K562 (cell line): Measurements from ENCODE around the gene ZBTB38. TPM values are rescaled to one million over a fixed set of nuclear protein-coding genes. Genes with fewer than 3 reads are reported as not detected.

Experiments used
- ATF7 ChIP-seq: fragments of 450-650 bp; IDR thresholded peaks from 2 replicates; pipeline ENCODE4 v1.7.1; 2014; ENCODE audit warnings: mild to moderate bottlenecking, moderate library complexity
- CBX2 ChIP-seq: fragments of 200-600 bp; sonication (generic); IDR thresholded peaks from one replicate; pipeline ENCODE4 v1.6.1; 2012; ENCODE audit warnings: mild to moderate bottlenecking, low read length, inconsistent platforms; ENCODE audit not compliant: insufficient read depth, poor library complexity, severe bottlenecking
- CBX3 ChIP-seq, 2 experiments: IDR thresholded peaks; 1 replicate in 1 of 2; 2 replicates in 1 of 2; pipeline ENCODE4 v1.6.1; 2012; ENCODE audit warnings: inconsistent platforms in 2 of 2, low read length in 2 of 2, borderline replicate concordance in 1 of 2, control low read depth in 1 of 2
- GMEB1 ChIP-seq: fragments of 250-450 bp; sonication (Bioruptor Pico); IDR thresholded peaks from 2 replicates; pipeline ENCODE4 v1.4.0; 2020; ENCODE audit warnings: mild to moderate bottlenecking
- HCFC1 ChIP-seq: IDR thresholded peaks from 2 replicates; pipeline ENCODE4 v1.6.1; 2012; ENCODE audit warnings: low read depth, low read length, improper control_type of control experiment
- MBD2 ChIP-seq: sonication (generic); IDR thresholded peaks from 2 replicates; pipeline ENCODE4 v1.6.1; 2016; ENCODE audit warnings: low read depth, borderline replicate concordance
- MXI1 ChIP-seq: IDR thresholded peaks from 2 replicates; pipeline ENCODE4 v1.6.1; 2011; ENCODE audit warnings: low read depth, mild to moderate bottlenecking, improper control_type of control experiment, low read length
- NCOR1 ChIP-seq: fragments of 450-650 bp; IDR thresholded peaks from 2 replicates; pipeline ENCODE4 v1.6.1; 2016; ENCODE audit warnings: mild to moderate bottlenecking, moderate library complexity
- NR2C2 ChIP-seq, 2 experiments: fragments of 200-800 bp in 1 of 2; sonication (Bioruptor generic) in 1 of 2; sonication (generic) in 1 of 2; formaldehyde crosslinking in 1 of 2; IDR thresholded peaks; 2 replicates each; pipeline versions ENCODE4 v1.6.1 to v1.8.0; 2016 to 2022; ENCODE audit warnings: mild to moderate bottlenecking in 1 of 2, missing compliant biosample characterization in 1 of 2, missing genetic modification characterization in 1 of 2, missing genetic modification reagents in 1 of 2
- POLR2AphosphoS5 ChIP-seq: IDR thresholded peaks from 2 replicates; pipeline ENCODE4 v1.6.1; 2011; ENCODE audit warnings: mild to moderate bottlenecking, low read depth, low read length, moderate library complexity; ENCODE audit not compliant: control insufficient read depth, insufficient read depth
- RB1 ChIP-seq: fragments of 450-650 bp; IDR thresholded peaks from 2 replicates; pipeline ENCODE4 v1.6.1; 2017; ENCODE audit warnings: low read depth, mild to moderate bottlenecking
- TBP ChIP-seq: optimal IDR thresholded peaks from 2 replicates; pipeline ENCODE3; 2011; ENCODE audit warnings: low read depth, low read length, improper control_type of control experiment
- YY1 ChIP-seq, 3 experiments: IDR thresholded peaks; 2 replicates each; pipeline ENCODE4 v1.6.1; 2011; ENCODE audit warnings: low read length in 2 of 3, mild to moderate bottlenecking in 2 of 3, moderate library complexity in 2 of 3, borderline replicate concordance in 1 of 3, control low read depth in 1 of 3, low read depth in 1 of 3; ENCODE audit not compliant: insufficient read depth in 3 of 3, insufficient replicate concordance in 2 of 3, control insufficient read depth in 1 of 3, insufficient read length in 1 of 3; ENCODE audit errors: extremely low read depth in 1 of 3
- ZKSCAN8 ChIP-seq: fragments of 200-800 bp; sonication (Bioruptor generic); IDR thresholded peaks from 2 replicates; pipeline ENCODE4 v1.6.1; 2016; ENCODE audit warnings: missing genetic modification characterization, missing compliant biosample characterization
- ZNF644 ChIP-seq: fragments of 200-800 bp; sonication (Bioruptor generic); IDR thresholded peaks from 2 replicates; pipeline ENCODE4 v1.6.1; 2016; ENCODE audit warnings: low read depth, missing genetic modification characterization, missing compliant biosample characterization
- polyA plus RNA-seq, 8 experiments: library from polyadenylated mRNA; depleted of rRNA in 4 of 8; stranded (reverse) in 5 of 8; unstranded in 3 of 8; fragments of >200 nt; fragmentation: Nextera tagmentation in 2 of 8; fragmentation: Illumina TruSeq in 1 of 8; extraction: Ambion mirVana in 2 of 8; extraction: Trizol in 1 of 8; gene quantifications; 2 replicates each; pipeline versions ENCODE4 v1.2.1 to v1.2.3, GENCODE V29; 2011 to 2014; ENCODE audit warnings: inconsistent platforms in 1 of 8, missing spikeins in 1 of 8
- total RNA-seq, 7 experiments: library from RNA; depleted of rRNA in 6 of 7; stranded (reverse); fragments of >200 nt in 6 of 7; fragmentation: Illumina TruSeq in 2 of 7; extraction: Trizol in 2 of 7; gene quantifications; 2 replicates each; pipeline versions ENCODE4 v1.2.1 to v1.2.3, GENCODE V29; 2011 to 2021; ENCODE audit warnings: low replicate concordance in 1 of 7
- TF ChIP-seq, protein P1 (sequence below): fragments of 200-800 bp; sonication (Bioruptor generic); IDR thresholded peaks from 2 replicates; pipeline ENCODE4 v1.6.1; 2017; ENCODE audit warnings: missing genetic modification characterization, missing compliant biosample characterization
- TF ChIP-seq, protein P2 (sequence below): sonication (generic); formaldehyde crosslinking; IDR thresholded peaks from 2 replicates; pipeline ENCODE4 v1.8.1; 2022; ENCODE audit warnings: missing genetic modification reagents
- TF ChIP-seq, protein P3 (sequence below), 2 experiments: fragments of 450-650 bp; IDR thresholded peaks; 2 replicates each; pipeline ENCODE4 v1.6.1; 2018; ENCODE audit warnings: mild to moderate bottlenecking in 2 of 2, low read depth in 1 of 2; ENCODE audit not compliant: partially characterized antibody in 2 of 2

The ZBTB38 gene
- total and polyA plus RNA-seq, 9 of the 15 experiments (the other 6 are each of a cell fraction or from before 2014, with no cell fraction given) = 12.1 to 39.4 (median 22.9) TPM

- TF ChIP-seq MBD2 (peak; percentile 88), NCOR1 (0 out of 2 replicates have a peak, but pooled peaks have one; percentile 6), YY1 (IDR thresholded peaks at IDR 0.05; ENCODE audit: borderline replicate concordance in 1 of 3, control insufficient read depth in 1 of 3, extremely low read depth in 1 of 3, insufficient read depth in 3 of 3, insufficient read length in 1 of 3, insufficient replicate concordance in 2 of 3, low read depth in 1 of 3, low read length in 2 of 3) (peak in 1 of 3 experiments; percentile 65), CBX3 (IDR thresholded peaks at IDR 0.05; ENCODE audit: borderline replicate concordance in 1 of 2, low read length in 2 of 2) (peak in 1 of 2 experiments; percentile 61; a peak in 1 of 3 replicates), GMEB1 (CRISPR knock-in tag) (peak; percentile 40; the same call in 1 of the 2 replicates), ZNF644 (tag) (peak; percentile 26; the same call in 1 of the 2 replicates), HCFC1 (peak; percentile 96), NR2C2 (CRISPR knock-in tag; IDR thresholded peaks at IDR 0.05) (no peak), NR2C2 (tag; IDR thresholded peaks at IDR 0.05) (peak; percentile 90), POLR2AphosphoS5 (peak; percentile 58), ATF7 (peak; percentile 74), TBP (peak; percentile 88), MXI1 (peak; percentile 65; the same call in 1 of the 2 replicates), ZKSCAN8 (CRISPR knock-in tag) (no peak), RB1 (0 out of 2 replicates have a peak, but pooled peaks have one; percentile 24), CBX2 (no peak)
- TF ChIP-seq, protein P1, sequence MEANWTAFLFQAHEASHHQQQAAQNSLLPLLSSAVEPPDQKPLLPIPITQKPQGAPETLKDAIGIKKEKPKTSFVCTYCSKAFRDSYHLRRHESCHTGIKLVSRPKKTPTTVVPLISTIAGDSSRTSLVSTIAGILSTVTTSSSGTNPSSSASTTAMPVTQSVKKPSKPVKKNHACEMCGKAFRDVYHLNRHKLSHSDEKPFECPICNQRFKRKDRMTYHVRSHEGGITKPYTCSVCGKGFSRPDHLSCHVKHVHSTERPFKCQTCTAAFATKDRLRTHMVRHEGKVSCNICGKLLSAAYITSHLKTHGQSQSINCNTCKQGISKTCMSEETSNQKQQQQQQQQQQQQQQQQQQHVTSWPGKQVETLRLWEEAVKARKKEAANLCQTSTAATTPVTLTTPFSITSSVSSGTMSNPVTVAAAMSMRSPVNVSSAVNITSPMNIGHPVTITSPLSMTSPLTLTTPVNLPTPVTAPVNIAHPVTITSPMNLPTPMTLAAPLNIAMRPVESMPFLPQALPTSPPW (CRISPR knock-in tag) = no peak
- TF ChIP-seq, protein P2, sequence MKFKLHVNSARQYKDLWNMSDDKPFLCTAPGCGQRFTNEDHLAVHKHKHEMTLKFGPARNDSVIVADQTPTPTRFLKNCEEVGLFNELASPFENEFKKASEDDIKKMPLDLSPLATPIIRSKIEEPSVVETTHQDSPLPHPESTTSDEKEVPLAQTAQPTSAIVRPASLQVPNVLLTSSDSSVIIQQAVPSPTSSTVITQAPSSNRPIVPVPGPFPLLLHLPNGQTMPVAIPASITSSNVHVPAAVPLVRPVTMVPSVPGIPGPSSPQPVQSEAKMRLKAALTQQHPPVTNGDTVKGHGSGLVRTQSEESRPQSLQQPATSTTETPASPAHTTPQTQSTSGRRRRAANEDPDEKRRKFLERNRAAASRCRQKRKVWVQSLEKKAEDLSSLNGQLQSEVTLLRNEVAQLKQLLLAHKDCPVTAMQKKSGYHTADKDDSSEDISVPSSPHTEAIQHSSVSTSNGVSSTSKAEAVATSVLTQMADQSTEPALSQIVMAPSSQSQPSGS (CRISPR knock-in tag) = no peak
- TF ChIP-seq, protein P3, sequence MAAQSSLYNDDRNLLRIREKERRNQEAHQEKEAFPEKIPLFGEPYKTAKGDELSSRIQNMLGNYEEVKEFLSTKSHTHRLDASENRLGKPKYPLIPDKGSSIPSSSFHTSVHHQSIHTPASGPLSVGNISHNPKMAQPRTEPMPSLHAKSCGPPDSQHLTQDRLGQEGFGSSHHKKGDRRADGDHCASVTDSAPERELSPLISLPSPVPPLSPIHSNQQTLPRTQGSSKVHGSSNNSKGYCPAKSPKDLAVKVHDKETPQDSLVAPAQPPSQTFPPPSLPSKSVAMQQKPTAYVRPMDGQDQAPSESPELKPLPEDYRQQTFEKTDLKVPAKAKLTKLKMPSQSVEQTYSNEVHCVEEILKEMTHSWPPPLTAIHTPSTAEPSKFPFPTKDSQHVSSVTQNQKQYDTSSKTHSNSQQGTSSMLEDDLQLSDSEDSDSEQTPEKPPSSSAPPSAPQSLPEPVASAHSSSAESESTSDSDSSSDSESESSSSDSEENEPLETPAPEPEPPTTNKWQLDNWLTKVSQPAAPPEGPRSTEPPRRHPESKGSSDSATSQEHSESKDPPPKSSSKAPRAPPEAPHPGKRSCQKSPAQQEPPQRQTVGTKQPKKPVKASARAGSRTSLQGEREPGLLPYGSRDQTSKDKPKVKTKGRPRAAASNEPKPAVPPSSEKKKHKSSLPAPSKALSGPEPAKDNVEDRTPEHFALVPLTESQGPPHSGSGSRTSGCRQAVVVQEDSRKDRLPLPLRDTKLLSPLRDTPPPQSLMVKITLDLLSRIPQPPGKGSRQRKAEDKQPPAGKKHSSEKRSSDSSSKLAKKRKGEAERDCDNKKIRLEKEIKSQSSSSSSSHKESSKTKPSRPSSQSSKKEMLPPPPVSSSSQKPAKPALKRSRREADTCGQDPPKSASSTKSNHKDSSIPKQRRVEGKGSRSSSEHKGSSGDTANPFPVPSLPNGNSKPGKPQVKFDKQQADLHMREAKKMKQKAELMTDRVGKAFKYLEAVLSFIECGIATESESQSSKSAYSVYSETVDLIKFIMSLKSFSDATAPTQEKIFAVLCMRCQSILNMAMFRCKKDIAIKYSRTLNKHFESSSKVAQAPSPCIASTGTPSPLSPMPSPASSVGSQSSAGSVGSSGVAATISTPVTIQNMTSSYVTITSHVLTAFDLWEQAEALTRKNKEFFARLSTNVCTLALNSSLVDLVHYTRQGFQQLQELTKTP (IDR thresholded peaks at IDR 0.05; ENCODE audit: low read depth in 1 of 2, partially characterized antibody in 2 of 2) = peak; percentile 89 to 91
Measured at GRCh38 chr3:141370065-141370533, 1.8 kb downstream of the ZBTB38 start (continued).
